A549 (cell line): ENCODE results near the gene CYP21A2. TPM values are rescaled to one million over a fixed set of nuclear protein-coding genes. Genes with fewer than 3 reads are reported as not detected.
"Not testable (repeated sequence)": the region's sequence is repeated elsewhere in the genome, so short reads cannot be mapped to it uniquely, and the experiment has no call there.

Source experiments
- ATAC-seq, 2 experiments: fragments of 200-7000 bp in 1 of 2; fragments of >200 bp in 1 of 2; cut with Nextera tagmentation in 1 of 2; cut with Tn5 transposase in 1 of 2; 3 replicates each; pipeline versions ENCODE4 v1.8.0 to v1.9.1; 2018 to 2020; ENCODE audit warnings: mild to moderate bottlenecking in 1 of 2, moderate library complexity in 1 of 2
- CTCF ChIA-PET: fragments of 300-600 bp; sonication (Branson Sonifier 250); formaldehyde crosslinking; extraction: SDS; loops from one replicate; lab custom pipeline; 2021; ENCODE audit warnings: antibody characterized with exemption, inconsistent platforms; lab: Yijun Ruan, JAX
- POLR2A ChIA-PET: fragments of 350-600 bp; formaldehyde crosslinking; extraction: SDS; loops from one replicate; lab custom pipeline; 2021; ENCODE audit warnings: antibody characterized with exemption, inconsistent platforms; lab: Yijun Ruan, JAX
- DNase-seq, 2 experiments: peaks; one replicate each; pipeline versions ENCODE4 v3.0.0 to v3.0.0-alpha.2; 2011 to 2016; ENCODE audit warnings: low read depth in 1 of 2, low spot score in 1 of 2
- FAIRE-seq: peaks from 2 replicates; lab custom pipeline; 2011; peaks lifted over from hg19 to GRCh38; lab: Jason Lieb, UNC
- H3K27ac ChIP-seq, 2 experiments: fragments of >200 bp; sonication (Bioruptor Twin); formaldehyde crosslinking; 3 replicates each; pipeline ENCODE4 v1.5.1; 2016 to 2017
- H3K4me1 ChIP-seq: fragments of >200 bp; sonication (Bioruptor Twin); formaldehyde crosslinking; 3 replicates; pipeline ENCODE4 v1.6.1; 2016
- H3K4me2 ChIP-seq: fragments of >200 bp; sonication (Bioruptor Twin); formaldehyde crosslinking; 3 replicates; pipeline ENCODE4 v1.6.1; 2016
- H3K4me3 ChIP-seq: fragments of >200 bp; sonication (Bioruptor Twin); formaldehyde crosslinking; 3 replicates; pipeline ENCODE4 v1.5.1; 2016
- H3K9me3 ChIP-seq: fragments of >200 bp; sonication (Bioruptor Twin); formaldehyde crosslinking; 3 replicates; pipeline ENCODE4 v1.6.1; 2016
- EHF ChIP-seq: fragments of 250-450 bp; sonication (Bioruptor Pico); IDR thresholded peaks from 2 replicates; pipeline ENCODE4 v1.5.0; 2020; ENCODE audit warnings: mild to moderate bottlenecking
- FOXS1 ChIP-seq: fragments of 250-450 bp; sonication (Bioruptor Pico); IDR thresholded peaks from 2 replicates; pipeline ENCODE4 v1.5.0; 2020; ENCODE audit warnings: mild to moderate bottlenecking, moderate library complexity
- HOXB5 ChIP-seq: fragments of 250-450 bp; sonication (Bioruptor Pico); IDR thresholded peaks from 2 replicates; pipeline ENCODE4 v1.5.0; 2020; ENCODE audit warnings: mild to moderate bottlenecking, moderate library complexity
- MAFK ChIP-seq: fragments of 450-650 bp; IDR thresholded peaks from 2 replicates; pipeline ENCODE4 v1.6.1; 2014; ENCODE audit not compliant: partially characterized antibody
- MYC ChIP-seq: IDR thresholded peaks from 2 replicates; pipeline ENCODE4 v1.6.1; 2012; ENCODE audit warnings: mild to moderate bottlenecking, inconsistent platforms, low read length, improper control_type of control experiment, borderline replicate concordance
- NFE2L2 ChIP-seq: fragments of 150-350 bp; conservative IDR thresholded peaks from 2 replicates; pipeline ENCODE4 v1.6.1; 2014; ENCODE audit warnings: low read length
- NPAS2 ChIP-seq: fragments of 250-450 bp; sonication (Bioruptor Pico); IDR thresholded peaks from 2 replicates; pipeline ENCODE4 v1.8.0; 2022; ENCODE audit warnings: mild to moderate bottlenecking, moderate library complexity, borderline replicate concordance
- NR3C1 ChIP-seq: fragments of >200 bp; sonication (Bioruptor Twin); formaldehyde crosslinking; IDR thresholded peaks from 3 replicates; pipeline ENCODE4 v1.6.1; 2017
- RCOR1 ChIP-seq: fragments of 150-350 bp; IDR thresholded peaks from 2 replicates; pipeline ENCODE4 v1.6.1; 2014; ENCODE audit warnings: antibody characterized with exemption, low read length, low read depth
- SREBF2 ChIP-seq: fragments of 450-650 bp; IDR thresholded peaks from 2 replicates; pipeline ENCODE4 v1.6.1; 2014; ENCODE audit warnings: mild to moderate bottlenecking, moderate library complexity
- TP53 ChIP-seq: fragments of 250-450 bp; sonication (Bioruptor Pico); IDR thresholded peaks from 2 replicates; pipeline ENCODE4 v1.5.0; 2021; ENCODE audit warnings: mild to moderate bottlenecking, moderate library complexity
- WGBS: methylation state at CpG from one replicate; pipeline ENCODE4 v1.1.6; 2017; ENCODE audit errors: missing lambda C conversion rate; 5-methylcytosine and 5-hydroxymethylcytosine counted together
- polyA plus RNA-seq, 4 experiments: library from polyadenylated mRNA; depleted of rRNA in 3 of 4; stranded (reverse); fragments of >200 nt; fragmentation: RNase III in 1 of 4; extraction: RNeasy Plus Mini Kit Qiagen cat#74134 plus additional on column Dnase treatment in 1 of 4; gene quantifications; 2 replicates in 3 of 4; 3 replicates in 1 of 4; pipeline ENCODE4 v1.2.3, GENCODE V29; 2011 to 2017
- TF ChIP-seq, protein P1 (sequence below): fragments of 450-650 bp; IDR thresholded peaks from 2 replicates; pipeline ENCODE4 v1.6.1; 2014; ENCODE audit warnings: antibody characterized with exemption
- TF ChIP-seq, protein P2 (sequence below): fragments of 250-450 bp; sonication (Bioruptor Pico); IDR thresholded peaks from 2 replicates; pipeline ENCODE4 v1.5.0; 2020; ENCODE audit warnings: low read depth, mild to moderate bottlenecking, moderate library complexity
- TF ChIP-seq, protein P3 (sequence below): fragments of 200-600 bp; sonication (generic); IDR thresholded peaks from 2 replicates; pipeline ENCODE4 v1.6.1; 2016; ENCODE audit warnings: antibody characterized with exemption, mild to moderate bottlenecking, moderate library complexity

The CYP21A2 gene
- polyA plus RNA-seq, 2 of the 4 experiments (the other 2 are of a cell fraction), result not detected

DNA sequence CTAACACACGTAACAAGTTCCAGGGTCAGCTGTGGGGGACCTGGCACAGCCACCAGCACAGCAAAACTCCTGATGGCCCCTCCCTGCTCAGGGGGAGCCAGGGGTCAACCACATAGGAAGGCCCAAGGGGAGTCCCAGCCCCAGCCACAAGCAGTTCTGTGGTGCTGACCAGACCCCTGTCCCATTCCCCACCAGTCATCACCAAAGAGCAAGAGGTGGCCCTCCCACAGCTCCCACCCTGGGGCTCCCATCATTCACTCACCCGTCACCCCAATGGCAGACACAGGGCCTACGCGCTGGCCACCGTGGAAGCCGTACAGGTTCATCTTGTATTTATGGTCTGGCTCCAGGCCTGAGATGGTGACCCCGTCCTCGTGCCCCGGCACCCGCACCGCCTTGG, 11.5 kb downstream of the CYP21A2 start:
- CTCF ChIA-PET, DNase-seq, H3K4me2 ChIP-seq, POLR2A ChIA-PET, H3K27ac ChIP-seq, ATAC-seq, H3K9me3 ChIP-seq, FAIRE-seq, H3K4me3 ChIP-seq: not testable (repeated sequence)
- peaks cover 20% of the 10 kb centered on the region for H3K4me1 ChIP-seq
- 94% methylated on average over 6 of the region's 11 CpGs for WGBS

- 56% methylated on average over 5 of the region's 5 CpGs for WGBS
- H3K4me2 ChIP-seq, result no peak overlapping the region
- DNase-seq (no peak), FAIRE-seq (no peak), ATAC-seq (no peak)
- no peaks in the 10 kb centered on the region for H3K9me3 ChIP-seq
- CTCF ChIA-PET, result no interaction called here
- TF ChIP-seq, protein P1, sequence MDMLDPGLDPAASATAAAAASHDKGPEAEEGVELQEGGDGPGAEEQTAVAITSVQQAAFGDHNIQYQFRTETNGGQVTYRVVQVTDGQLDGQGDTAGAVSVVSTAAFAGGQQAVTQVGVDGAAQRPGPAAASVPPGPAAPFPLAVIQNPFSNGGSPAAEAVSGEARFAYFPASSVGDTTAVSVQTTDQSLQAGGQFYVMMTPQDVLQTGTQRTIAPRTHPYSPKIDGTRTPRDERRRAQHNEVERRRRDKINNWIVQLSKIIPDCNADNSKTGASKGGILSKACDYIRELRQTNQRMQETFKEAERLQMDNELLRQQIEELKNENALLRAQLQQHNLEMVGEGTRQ, result no peak
- TF ChIP-seq NR3C1, result no peak
- TF ChIP-seq, protein P2, sequence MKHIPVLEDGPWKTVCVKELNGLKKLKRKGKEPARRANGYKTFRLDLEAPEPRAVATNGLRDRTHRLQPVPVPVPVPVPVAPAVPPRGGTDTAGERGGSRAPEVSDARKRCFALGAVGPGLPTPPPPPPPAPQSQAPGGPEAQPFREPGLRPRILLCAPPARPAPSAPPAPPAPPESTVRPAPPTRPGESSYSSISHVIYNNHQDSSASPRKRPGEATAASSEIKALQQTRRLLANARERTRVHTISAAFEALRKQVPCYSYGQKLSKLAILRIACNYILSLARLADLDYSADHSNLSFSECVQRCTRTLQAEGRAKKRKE, result no peak
- no peak for TF ChIP-seq FOXS1 (CRISPR knock-in tag)
- TF ChIP-seq MAFK, result no peak
- TF ChIP-seq NPAS2 (CRISPR knock-in tag), result no peak
- no peak overlapping the region for H3K4me3 ChIP-seq
- POLR2A ChIA-PET, result no interaction called here
- H3K27ac ChIP-seq, result no peak overlapping the region
- peaks cover 20% of the 10 kb centered on the region for H3K4me1 ChIP-seq
These were observed 12.3 kb downstream of the CYP21A2 start for GRCh38 chr6:32050562-32050961.

DNA sequence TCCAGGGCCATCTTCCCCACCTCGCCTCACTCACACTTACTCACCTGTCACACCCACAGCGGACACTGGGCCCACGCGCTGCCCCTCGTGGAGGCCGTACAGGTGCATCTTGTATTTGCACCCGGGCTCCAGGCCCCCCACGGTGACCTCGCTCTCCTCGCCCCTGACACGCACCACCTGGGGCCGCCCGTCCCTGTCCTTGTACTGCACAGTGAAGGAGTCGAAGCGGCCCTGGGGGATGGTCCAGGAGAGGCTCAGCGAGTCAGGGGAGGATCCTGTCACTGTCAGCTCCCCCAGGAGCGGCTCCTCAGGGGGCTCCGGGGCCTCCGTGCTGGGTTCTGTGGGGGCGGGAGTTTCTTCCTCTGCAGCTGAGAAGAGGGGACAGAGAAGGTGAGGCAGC, 14.4 kb downstream of the CYP21A2 start:
- WGBS, result 83% methylated on average over 6 of the region's 20 CpGs
- ATAC-seq, CTCF ChIA-PET, DNase-seq, H3K4me1 ChIP-seq, H3K9me3 ChIP-seq, H3K27ac ChIP-seq, POLR2A ChIA-PET, FAIRE-seq, H3K4me3 ChIP-seq, H3K4me2 ChIP-seq: not testable (repeated sequence)

- FAIRE-seq, H3K4me2 ChIP-seq, DNase-seq, H3K4me3 ChIP-seq, H3K4me1 ChIP-seq, ATAC-seq, CTCF ChIA-PET, H3K27ac ChIP-seq, H3K9me3 ChIP-seq, POLR2A ChIA-PET: not testable (repeated sequence)
- whole genome bisulfite sequencing, result 67% methylated on average over 5 of the region's 13 CpGs
These were observed 15.1 kb downstream of the CYP21A2 start for GRCh38 chr6:32053314-32053713.

GRCh38 chr6:32055756-32056155, 17.5 kb downstream of the CYP21A2 start:
- H3K4me2 ChIP-seq, FAIRE-seq, POLR2A ChIA-PET, H3K27ac ChIP-seq, CTCF ChIA-PET, ATAC-seq, H3K4me3 ChIP-seq, DNase-seq, H3K4me1 ChIP-seq, H3K9me3 ChIP-seq: not testable (repeated sequence)
- WGBS, result 86% methylated on average over 13 of the region's 21 CpGs

DNA sequence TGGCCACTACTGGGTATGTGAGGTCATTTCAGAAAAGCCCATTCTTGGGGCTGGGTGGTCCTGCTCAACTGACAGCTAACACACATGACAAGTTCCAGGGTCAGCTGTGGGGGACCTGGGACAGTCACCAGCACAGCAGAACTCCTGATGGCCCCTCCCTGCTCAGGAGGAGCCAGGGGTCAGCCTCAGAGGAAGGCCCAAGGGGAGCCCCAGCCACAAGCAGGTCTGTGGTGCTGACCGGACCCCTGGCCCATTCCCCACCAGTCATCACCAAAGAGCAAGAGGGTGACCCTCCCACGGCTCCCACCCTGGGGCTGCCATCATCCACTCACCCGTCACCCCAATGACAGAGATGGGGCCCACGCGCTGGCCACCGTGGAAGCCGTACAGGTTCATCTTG, 18.0 kb downstream of the CYP21A2 start:
- H3K9me3 ChIP-seq, result no peaks in the 10 kb centered on the region
- ATAC-seq (no peak), FAIRE-seq (no peak), DNase-seq (no peak)
- WGBS, result 91% methylated on average over 4 of the region's 7 CpGs
- POLR2A ChIA-PET, result no interaction called here
- no peak for TF ChIP-seq EHF (CRISPR knock-in tag)
- no peak overlapping the region for H3K27ac ChIP-seq
- H3K4me3 ChIP-seq, result no peak overlapping the region
- H3K4me1 ChIP-seq, result no peaks in the 10 kb centered on the region
- CTCF ChIA-PET, result no interaction called here
- no peak overlapping the region for H3K4me2 ChIP-seq

- POLR2A ChIA-PET, result no interaction called here
- Histone ChIP-seq H3K4me1 (no peaks in the 10 kb centered on the region), H3K4me2 (no peak overlapping the region), H3K4me3 (no peak overlapping the region), H3K9me3 (no peaks in the 10 kb centered on the region), H3K27ac (no peak overlapping the region)
- ATAC-seq, result no peak
- CTCF ChIA-PET, result no interaction called here
- FAIRE-seq, result no peak
- no peak for DNase-seq
- 80% methylated on average over 7 of the region's 17 CpGs for WGBS
- TF ChIP-seq, protein P3, sequence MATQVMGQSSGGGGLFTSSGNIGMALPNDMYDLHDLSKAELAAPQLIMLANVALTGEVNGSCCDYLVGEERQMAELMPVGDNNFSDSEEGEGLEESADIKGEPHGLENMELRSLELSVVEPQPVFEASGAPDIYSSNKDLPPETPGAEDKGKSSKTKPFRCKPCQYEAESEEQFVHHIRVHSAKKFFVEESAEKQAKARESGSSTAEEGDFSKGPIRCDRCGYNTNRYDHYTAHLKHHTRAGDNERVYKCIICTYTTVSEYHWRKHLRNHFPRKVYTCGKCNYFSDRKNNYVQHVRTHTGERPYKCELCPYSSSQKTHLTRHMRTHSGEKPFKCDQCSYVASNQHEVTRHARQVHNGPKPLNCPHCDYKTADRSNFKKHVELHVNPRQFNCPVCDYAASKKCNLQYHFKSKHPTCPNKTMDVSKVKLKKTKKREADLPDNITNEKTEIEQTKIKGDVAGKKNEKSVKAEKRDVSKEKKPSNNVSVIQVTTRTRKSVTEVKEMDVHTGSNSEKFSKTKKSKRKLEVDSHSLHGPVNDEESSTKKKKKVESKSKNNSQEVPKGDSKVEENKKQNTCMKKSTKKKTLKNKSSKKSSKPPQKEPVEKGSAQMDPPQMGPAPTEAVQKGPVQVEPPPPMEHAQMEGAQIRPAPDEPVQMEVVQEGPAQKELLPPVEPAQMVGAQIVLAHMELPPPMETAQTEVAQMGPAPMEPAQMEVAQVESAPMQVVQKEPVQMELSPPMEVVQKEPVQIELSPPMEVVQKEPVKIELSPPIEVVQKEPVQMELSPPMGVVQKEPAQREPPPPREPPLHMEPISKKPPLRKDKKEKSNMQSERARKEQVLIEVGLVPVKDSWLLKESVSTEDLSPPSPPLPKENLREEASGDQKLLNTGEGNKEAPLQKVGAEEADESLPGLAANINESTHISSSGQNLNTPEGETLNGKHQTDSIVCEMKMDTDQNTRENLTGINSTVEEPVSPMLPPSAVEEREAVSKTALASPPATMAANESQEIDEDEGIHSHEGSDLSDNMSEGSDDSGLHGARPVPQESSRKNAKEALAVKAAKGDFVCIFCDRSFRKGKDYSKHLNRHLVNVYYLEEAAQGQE, result no peak
- TF ChIP-seq MYC, result no peak
- TF ChIP-seq SREBF2, result no peak
- no peak for TF ChIP-seq NFE2L2
- no peak for TF ChIP-seq HOXB5
- TF ChIP-seq, protein P1, result no peak
- TF ChIP-seq NR3C1, result no peak
- no peak for TF ChIP-seq RCOR1
- TF ChIP-seq TP53 (CRISPR knock-in tag), result no peak
These were observed 19.8 kb downstream of the CYP21A2 start for GRCh38 chr6:32057966-32058365.
